T-helper 2 cell treated with Interferon-gamma antibody and Interleukin-4, amounts not matched to agents 100 ng/mL and 5 ng/mL, for 36 hours (primary cell): ENCODE data around the gene TMEM170B. TPM values are rescaled to one million over a fixed set of nuclear protein-coding genes. Genes with fewer than 3 reads are reported as not detected.

Experiments used
- intact Hi-C: fragments of 100-400 bp; cut with micrococcal nuclease; formaldehyde crosslinking; loops from one replicate; pipeline ENCODE4 v1.15.1; 2023
- total RNA-seq: library from RNA; stranded (reverse); gene quantifications from 2 replicates; pipeline ENCODE4 v1.2.3, GENCODE V29; 2022

Gene TMEM170B
- total RNA-seq, 1 donor from 2014 or later = 0.23 TPM

DNA sequence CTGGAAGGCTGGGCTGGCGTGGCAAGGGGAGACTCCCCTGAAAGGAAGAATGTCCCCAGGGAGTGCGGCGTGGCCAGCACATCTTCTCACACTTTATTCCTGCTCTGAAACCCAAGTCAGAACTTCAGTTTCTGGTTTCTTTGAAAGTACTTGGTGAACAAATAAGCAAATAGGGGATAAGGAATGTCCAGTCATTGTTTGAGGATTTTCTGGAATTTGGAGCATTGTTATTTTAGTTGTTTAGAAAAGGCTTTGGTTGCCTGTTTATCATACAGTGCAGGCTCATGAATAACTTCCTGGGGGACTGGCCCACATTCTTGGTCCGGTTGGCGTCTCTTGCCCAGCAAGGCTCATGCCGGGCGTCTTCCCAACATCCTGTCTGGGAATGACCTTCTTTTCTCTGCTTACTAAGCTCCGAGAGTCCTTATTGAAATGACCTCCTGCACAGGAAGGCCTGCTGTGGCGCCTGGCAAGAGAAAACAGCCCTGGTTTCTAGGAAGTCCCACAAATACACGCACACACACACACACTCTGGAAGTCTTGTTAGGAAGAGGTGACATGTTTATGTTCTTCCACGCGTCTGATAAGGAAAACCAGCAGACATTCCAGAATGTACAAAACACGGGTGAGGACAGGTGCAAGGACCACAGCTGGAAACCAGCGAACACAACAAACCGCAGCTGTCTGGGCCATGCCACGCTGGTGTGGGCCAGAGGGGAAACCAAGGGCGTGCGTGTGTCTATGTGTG lies 71.9 kb downstream of the TMEM170B start:
- intact Hi-C loops = no loop called here

DNA sequence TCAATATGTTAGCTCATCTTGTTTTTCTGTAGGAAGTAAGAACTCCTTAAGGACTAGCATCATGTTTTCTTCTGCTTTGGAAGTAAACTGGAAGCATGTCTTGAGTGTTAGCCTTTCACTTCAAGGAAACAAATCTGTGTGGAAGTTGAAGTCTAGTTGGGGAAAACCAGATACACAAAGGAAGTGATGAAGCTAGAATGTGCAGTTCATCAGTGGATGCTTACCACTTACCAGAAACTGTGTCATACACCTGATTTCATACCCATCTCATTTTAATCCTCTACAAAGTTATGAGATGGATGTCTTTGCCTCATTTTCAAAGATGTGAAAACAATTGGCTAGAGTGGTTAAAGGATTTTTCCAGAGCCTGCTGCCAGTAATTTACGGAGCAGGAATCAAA lies 75.8 kb downstream of the TMEM170B start:
- intact Hi-C loops = no loop called here

DNA sequence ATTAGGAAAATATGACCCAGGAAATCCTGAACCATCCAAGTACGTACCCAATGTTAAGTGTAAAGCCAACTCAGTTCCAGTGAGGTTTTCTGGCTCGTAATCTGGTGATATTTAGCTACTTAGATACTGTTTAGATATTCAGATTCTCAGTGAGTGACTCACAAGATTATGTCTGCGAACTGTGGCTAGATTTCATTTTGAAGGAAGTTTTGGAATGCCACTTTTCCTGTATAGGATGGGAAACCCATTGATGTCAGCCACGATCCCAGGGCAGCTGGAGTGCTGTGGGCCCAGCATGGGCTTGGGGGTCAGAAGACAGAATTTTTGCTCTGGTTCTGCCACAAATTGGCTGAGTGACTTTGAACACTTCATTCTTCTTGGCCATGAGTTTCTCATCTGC lies 76.3 kb downstream of the TMEM170B start:
- intact Hi-C loops = no loop called here

DNA sequence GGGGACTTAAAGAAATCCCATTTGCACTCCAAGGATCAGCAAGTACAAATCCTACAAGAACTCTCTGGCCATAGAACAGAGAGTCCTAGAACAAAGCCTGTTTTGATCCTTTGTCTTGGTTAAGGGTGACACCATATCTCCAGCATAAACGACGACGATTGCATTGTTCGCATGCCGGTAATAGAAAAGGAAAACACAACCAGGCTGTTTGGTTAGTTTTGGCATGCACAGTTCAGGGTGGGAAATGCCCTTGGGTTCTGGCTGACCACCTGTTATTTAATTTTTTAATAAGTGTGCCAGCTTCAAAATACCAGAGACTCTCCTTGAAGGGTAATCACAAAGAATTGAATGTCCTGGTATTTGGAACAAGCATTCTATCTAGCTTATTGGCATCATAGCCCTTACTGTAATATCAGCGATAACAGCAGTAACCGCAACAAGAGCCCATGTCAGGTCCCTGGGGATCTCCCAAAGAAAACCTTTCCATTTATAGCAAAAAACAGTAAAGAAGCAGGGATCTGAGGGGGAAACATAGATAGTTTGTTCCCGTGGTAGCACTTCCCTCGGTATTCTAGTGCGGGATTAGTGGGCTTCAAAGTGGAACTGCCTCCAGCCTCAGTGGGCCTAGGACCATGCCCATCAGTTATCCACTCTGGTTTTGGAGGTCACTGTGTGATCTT lies 77.1 kb downstream of the TMEM170B start:
- intact Hi-C loops = no loop called here

DNA sequence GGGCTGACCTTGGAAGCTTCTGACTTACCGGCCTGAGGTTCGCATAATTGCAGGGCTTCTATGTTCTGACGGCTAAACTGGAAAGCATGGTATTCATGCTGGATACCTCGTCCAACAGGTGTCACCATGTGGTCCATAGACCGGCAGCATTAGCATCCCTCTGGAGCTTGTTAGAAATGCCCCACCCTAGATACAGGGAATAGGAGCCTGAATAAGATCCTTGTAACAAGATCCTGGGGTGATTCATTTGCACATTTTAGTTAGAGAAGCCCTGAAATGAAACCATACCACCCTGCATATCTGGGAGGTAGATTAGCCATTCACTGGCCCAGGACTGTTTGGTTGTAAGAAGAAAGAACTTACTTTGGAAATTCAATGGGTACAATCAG lies 77.7 kb downstream of the TMEM170B start:
- intact Hi-C loops = no loop called here

DNA sequence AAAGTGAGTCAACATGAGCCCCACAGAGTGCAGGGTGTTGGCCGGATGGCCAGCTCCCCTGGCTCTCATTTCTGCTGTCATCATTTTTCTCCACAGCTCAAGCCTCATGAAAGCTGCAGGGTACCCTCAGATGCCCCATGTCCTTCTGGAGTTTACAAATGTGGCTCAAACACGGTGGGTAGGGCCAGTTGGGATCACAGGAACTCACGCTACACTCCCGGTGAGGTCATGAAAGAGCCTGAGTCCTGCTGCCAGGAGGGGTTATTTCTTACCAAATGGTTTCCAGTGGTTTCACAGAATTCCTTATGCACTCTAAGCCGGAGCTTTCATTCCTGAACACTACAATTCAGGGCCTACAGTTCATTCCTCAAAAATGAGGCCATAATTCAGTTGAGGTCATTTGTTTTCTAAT lies 78.7 kb downstream of the TMEM170B start:
- intact Hi-C loops = no loop called here

DNA sequence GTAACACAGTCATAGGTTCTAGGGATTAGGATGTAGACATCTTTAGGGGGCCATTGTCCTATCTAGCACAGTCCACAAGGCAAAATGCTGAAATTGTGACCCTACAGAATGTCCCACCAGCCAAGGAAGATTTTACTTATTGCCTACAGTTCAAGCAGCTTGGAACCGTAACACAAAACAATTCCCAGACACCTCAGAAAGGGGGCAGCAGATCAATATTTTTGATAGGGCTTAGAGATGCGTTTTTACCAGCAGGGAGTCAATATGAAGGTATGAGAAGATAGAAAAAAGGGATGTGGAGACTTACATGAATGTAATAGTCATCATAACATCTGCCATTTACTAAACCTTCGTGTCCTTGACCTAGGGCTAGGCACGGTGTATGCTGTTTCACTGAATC lies 81.0 kb downstream of the TMEM170B start:
- intact Hi-C loops = no loop called here

DNA sequence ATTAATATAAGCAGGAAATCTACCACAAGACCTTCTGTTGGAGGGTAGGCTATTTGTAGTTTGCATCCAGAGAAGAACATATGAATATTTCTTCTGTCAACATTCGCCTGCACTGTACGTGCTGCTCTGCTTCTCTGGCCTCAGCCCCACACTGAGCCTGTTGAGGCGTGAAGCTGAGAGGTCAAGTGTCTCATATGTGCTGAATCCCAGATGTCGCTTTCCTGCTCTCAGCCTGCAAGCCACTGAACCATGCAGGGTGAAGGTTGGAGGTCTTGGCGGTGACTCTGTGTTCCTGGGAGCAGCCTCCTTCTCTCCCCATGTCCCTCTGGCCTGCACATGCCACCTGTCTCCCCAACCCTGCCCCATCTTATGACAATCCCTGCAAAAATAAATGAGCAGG lies 83.6 kb downstream of the TMEM170B start:
- intact Hi-C loops = no loop called here

DNA sequence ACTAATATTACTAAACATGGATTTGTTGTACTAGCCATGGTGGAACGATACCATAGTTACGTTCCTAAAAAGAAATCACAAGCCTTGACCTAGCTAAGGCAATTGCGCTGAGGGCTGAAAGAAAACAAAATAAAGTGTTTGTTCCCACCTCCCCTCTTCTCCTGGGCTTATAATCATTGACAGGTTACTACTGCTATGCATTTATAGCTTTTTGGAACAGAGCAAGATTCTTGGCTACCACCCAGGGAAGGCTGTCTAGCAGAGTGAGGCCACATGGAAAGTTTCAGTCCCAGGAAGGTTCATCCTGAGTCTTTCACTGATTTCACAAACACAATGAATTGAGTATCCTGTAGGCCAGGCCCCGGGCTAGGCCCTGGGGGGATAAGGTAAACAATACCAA lies 84.6 kb downstream of the TMEM170B start:
- intact Hi-C loops = no loop called here

DNA sequence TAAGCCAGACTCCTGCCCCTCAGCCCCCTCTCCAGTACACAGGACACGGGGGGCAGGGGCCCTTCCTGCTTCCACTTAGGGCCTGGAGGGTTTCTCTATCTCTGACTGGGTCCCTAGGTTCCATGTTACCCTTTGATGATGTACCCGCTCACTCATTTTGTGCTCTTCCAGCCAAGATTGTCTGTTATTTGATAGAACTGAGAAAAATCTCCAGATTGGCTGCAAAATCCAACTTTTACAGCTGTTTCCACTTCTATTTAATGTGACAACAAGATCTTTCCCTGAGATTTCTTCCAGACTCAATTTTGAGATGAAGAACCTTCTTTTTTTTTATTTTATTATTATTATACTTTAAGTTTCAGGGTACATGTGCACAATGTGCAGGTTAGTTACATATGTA lies 85.7 kb downstream of the TMEM170B start:
- intact Hi-C loops = no loop called here

DNA sequence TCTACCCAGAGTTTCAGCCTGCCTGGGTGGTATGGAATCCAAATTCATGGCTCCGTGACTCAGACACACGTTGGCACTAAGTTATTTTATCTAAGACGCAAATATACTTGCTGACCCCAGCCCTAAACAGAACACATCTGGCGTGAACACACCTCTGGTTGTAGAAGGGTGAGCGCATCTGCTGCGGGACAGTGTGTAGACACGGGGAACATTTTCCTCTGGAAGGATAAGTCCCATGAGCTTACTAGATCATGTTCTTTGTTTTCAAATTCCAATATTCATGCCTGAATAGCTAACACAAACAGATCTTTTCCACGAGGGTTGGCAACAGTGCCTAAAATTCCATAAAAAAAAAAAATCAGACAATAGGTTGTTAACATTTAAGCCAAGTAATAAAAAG lies 87.8 kb downstream of the TMEM170B start:
- intact Hi-C loops = no loop called here

DNA sequence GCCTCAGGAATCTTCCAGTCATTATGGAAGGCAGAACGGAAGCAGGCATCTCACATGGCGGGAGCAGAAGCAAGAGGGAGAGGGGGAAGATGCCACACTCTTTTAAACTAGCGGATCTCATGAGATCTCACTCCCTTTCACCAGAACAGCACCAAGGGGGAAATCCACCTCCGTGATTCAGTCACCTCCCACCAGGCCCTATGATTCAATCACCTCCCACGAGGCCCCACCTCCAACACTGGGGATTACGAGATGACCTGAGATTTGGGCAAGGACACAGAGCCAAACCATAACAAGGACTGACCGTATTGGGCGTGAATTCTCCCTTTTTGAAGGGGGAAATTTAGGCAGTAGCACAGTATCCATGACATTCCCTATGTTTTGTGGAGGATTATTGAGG lies 88.8 kb downstream of the TMEM170B start:
- intact Hi-C loops = no loop called here

DNA sequence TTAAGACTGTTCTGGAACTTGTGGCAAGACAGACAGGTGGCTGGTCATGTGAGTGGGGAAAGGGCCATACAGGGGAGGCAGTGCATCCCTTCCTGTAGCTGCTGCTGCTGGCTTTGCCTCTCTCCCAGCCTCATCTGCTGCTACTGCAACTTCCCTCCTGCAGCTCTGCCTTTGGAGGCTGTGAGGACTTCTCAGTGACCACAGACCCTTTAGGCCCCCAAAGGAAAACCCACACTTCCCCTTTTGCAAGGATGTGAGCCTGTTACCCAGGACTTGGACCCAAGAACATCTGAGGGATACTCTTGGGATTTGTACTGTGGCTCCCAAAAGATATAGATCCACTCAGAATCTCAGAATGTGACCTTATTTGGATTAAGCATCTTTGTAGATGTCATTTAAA lies 91.0 kb downstream of the TMEM170B start:
- intact Hi-C loops = no loop called here

DNA sequence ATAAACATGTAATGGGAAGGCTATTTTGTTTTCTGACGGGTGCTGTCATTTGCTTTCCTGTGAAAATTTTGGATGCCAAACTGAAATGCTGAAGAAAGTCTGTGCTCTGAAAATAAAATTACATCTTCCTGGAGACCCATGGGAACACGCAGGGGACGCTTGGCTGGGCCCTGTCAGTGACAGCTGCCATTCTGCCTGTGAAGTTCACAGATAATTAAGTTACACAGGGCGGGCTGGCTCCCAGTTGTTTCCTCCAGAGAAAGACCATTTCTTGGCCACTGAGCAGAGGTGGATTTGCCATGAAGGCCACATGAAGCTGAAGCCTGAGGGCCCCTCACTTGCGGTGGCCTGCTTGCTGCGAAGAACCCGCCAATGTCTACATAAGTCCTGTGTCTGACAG lies 93.5 kb downstream of the TMEM170B start:
- intact Hi-C loops = no loop called here

DNA sequence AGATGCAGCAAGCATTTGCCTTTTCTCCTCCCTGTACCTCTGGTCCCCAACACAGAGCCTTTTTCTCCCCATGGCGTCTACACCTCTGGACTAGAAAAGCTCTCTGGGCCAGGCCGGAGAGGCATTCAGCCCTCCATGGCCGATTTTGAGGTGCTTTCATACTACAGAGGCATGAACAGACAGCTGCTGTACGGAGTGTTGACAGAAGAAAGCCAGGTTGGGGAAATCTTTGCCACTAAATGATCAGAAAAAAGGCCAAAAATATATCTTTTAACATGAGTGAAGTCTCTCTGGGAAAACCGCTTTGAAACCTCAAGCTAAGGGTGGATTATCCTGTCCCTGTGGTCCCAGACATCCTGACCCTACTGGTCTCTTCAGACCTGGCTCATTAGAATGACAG lies 94.0 kb downstream of the TMEM170B start:
- intact Hi-C loops = no loop called here

DNA sequence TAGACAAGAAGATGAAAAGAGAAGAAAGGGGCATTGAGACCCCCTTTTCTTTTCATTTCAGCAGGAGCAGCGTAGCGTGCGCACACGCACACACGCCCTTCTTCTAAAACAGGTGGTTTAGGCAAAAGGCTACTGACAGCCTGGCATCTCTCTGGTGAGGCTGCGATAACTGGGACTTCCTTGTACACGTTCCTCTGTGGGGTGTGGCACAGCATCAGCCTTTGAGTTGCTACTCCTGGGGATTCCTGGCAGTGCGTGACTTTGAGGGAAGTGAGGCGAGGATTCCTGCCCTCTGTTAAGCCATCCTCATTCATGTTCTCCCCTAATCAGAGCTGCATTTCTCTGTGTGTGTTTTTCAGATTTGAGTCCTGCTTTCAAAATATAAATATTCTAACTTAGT lies 94.7 kb downstream of the TMEM170B start:
- intact Hi-C loops = no loop called here

DNA sequence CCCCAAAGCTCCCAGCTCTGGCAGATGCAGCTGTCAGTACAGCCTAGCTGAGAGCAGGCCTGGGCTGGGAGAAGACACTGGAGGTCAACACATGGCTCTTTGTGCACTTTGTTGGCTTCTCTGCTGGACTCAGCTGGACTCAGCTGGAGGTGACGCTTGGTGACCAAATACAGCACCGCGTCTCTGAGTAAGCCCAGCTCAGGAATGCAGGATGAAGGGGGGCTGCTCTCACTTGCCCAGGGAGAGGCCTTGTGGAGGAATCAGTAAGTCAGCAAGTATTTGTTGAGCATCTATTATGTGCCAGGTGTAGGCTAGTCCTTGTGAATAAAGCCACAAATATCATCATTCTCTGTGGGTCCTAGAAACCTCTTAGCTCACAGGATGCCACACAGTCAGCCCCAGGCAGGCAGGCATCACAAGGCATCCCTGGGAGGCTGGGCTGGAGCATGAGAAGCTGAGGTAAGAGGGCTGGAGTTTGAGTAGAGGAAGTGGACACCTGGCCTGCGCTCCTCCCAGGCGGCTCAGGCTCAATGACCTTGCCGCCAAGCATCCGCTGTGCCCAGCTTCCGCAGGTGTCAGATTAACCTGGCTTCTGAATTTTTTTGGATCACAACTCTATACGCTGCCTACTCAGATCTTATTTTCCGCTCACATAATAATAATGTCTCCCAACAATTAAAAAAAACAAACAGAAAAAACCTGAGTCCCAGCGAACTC lies 95.4 kb downstream of the TMEM170B start:
- intact Hi-C loops = no loop called here

Other genes starting within 250 kb of the TMEM170B start
- 0.39 TPM in 2 replicates for gene ADTRP, start 241.1 kb downstream of the TMEM170B start, total RNA-seq